GM10248 (cell line): ENCODE measurements around the gene POLA2.

Source experiments
- CTCF ChIA-PET: fragments of 300-600 bp; sonication (Branson Sonifier 250); formaldehyde crosslinking; extraction: SDS; loops from one replicate; lab custom pipeline; 2021; ENCODE audit warnings: antibody characterized with exemption; lab: Yijun Ruan, JAX
- POLR2A ChIA-PET: fragments of 350-650 bp; sonication (Branson Sonifier 250); formaldehyde crosslinking; extraction: SDS; loops from one replicate; lab custom pipeline; 2020; ENCODE audit warnings: antibody characterized with exemption; lab: Yijun Ruan, JAX
- DNase-seq: peaks from one replicate; pipeline ENCODE4 v3.0.0; 2012; ENCODE audit errors: extremely low spot score
- CTCF ChIP-seq: IDR thresholded peaks from 2 replicates; pipeline ENCODE4 v1.5.1; 2012; ENCODE audit warnings: mild to moderate bottlenecking, low read depth; ENCODE audit errors: extremely low read depth, missing control alignments, control extremely low read depth

The POLA2 gene

GRCh38 chr11:65321076-65321475 lies 59.3 kb downstream of the POLA2 start:
- ChIA-PET POLR2A (no interaction called here), CTCF (interaction anchor here (0.8 to 22.1 kb wide), 3 partner anchors 8 to 58 kb away, joined by 3 to 686 read pairs (median 288); partner anchors contain the start of gene DPF2)
- no peak for TF ChIP-seq CTCF
- no peak for DNase-seq

GRCh38 chr11:65321828-65322485 lies 60.2 kb downstream of the POLA2 start:
- ChIA-PET POLR2A (no interaction called here), CTCF (interaction anchor here (1.0 to 22.1 kb wide), 3 partner anchors 11 to 308 kb away, joined by 3 to 686 read pairs (median 15); partner anchors contain the start of genes ARL2 and DPF2)
- no peak for TF ChIP-seq CTCF
- DNase-seq: no peak

GRCh38 chr11:65323813-65324212 lies 62.1 kb downstream of the POLA2 start:
- CTCF ChIA-PET: interaction anchor here (3.6 to 22.1 kb wide), 3 partner anchors 8 to 34 kb away, joined by 15 to 686 read pairs (median 288); partner anchors contain the start of genes CDC42EP2 and DPF2
- POLR2A ChIA-PET: interaction anchor here (0.7 kb wide), 1 partner anchor 72 kb away, joined by 3 read pairs; no protein-coding TSS in a partner anchor
- DNase-seq: no peak
- no peak for TF ChIP-seq CTCF

DNA sequence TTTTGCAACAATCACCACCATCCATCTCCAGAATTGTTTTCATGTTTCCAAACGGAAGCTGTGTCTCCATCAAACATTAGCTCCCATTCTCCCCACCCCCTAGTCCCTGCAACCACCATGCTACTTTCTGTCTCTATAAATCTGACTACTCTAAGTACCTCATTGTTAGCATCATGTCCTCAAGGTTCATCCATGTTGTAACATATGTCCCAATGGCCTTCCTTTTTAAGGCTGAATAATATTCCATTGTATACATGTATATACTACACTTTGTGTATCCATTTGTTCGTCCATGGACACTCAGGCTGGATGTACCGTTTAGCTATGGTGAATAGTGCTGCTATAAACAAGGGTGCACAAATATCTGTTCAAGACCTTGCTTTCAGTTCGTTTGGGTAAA lies 63.7 kb downstream of the POLA2 start:
- TF ChIP-seq CTCF: no peak
- DNase-seq: no peak
- POLR2A ChIA-PET: no interaction called here
- CTCF ChIA-PET: interaction anchor here (0.7 to 22.1 kb wide), 4 partner anchors 10 to 213 kb away, joined by 3 to 686 read pairs (median 146); partner anchors contain the start of gene CDC42EP2

DNA sequence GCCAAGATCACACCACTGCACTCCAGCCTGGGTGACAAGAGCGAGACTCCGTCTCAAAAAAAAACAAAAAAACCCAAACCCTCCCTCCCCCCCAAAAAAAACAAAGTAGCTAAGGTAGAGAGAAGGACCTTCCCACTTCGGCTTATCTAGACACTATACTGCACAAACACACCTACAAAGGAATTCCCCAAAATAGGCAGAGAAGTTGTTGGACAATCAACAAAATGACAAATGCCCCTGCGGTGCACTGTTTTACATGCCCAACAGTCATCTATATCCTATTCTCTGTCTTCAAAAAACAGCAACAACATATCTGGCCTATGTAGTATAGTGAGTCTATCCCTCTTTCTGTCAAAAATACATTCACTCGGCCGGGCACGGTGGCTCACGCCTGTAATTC lies 65.3 kb downstream of the POLA2 start:
- TF ChIP-seq CTCF: no peak
- DNase-seq: no peak
- ChIA-PET POLR2A (interaction anchor here (0.9 to 1.2 kb wide), 2 partner anchors 178 to 184 kb away, joined by 5 to 7 read pairs; no protein-coding TSS in a partner anchor), CTCF (interaction anchor here (9.0 to 22.1 kb wide), 3 partner anchors 11 to 49 kb away, joined by 208 to 686 read pairs (median 288); partner anchors contain the start of gene CDC42EP2)

DNA sequence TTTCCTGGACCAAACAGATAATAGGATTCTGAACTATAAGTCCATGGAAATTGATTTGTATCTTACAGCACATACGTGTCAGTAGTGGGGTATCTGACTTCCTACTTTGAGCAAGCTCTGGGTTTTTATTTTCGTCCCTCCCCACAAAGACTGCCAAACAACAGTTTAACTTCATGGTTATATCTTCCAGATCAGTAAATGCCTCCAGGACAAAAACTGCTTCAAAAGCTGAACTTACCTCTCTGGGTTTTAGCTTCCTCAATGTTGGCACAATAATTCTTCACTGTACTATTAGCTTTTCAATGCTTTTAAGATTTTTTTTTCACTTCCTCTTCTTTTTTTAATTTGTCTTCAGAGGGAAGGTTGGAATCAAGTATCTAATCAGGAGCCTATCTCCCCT lies 67.7 kb downstream of the POLA2 start:
- no peak for TF ChIP-seq CTCF
- ChIA-PET POLR2A (interaction anchor here (0.5 to 1.2 kb wide), 4 partner anchors 9 to 207 kb away, joined by 3 to 5 read pairs (median 4); no protein-coding TSS in a partner anchor), CTCF (interaction anchor here (0.7 to 12.8 kb wide), 62 partner anchors 9 to 527 kb away, joined by 3 to 288 read pairs (median 4); partner anchors contain the start of genes CDC42EP2, FRMD8, POLA2 and SNX15)
- DNase-seq: no peak
